AG04449 (cell line): ENCODE results near the gene SYNM.

Experiments used
- CTCF ChIA-PET: fragments of 350-600 bp; formaldehyde crosslinking; extraction: SDS; loops from one replicate; lab custom pipeline; 2021; ENCODE audit warnings: antibody characterized with exemption; lab: Yijun Ruan, JAX
- POLR2A ChIA-PET: fragments of 400-600, 350-600 bp; formaldehyde crosslinking; extraction: SDS; loops from one replicate; lab custom pipeline; 2020; ENCODE audit warnings: antibody characterized with exemption, inconsistent platforms; lab: Yijun Ruan, JAX
- DNase-seq: peaks from one replicate; pipeline ENCODE4 v3.0.0-alpha.2; 2010; ENCODE audit warnings: low read depth, low spot score
- H3K4me3 ChIP-seq: 2 replicates; pipeline ENCODE4 v1.5.1; 2011; ENCODE audit warnings: low read depth, mild to moderate bottlenecking, control low read depth, low read length
- TF ChIP-seq, protein P1 (sequence below): IDR thresholded peaks from one replicate; pipeline ENCODE4 v1.5.1; 2011; ENCODE audit warnings: mild to moderate bottlenecking, moderate library complexity, low read length, control low read depth, inconsistent platforms; ENCODE audit not compliant: insufficient read depth; ENCODE audit errors: missing control alignments

The SYNM gene

DNA sequence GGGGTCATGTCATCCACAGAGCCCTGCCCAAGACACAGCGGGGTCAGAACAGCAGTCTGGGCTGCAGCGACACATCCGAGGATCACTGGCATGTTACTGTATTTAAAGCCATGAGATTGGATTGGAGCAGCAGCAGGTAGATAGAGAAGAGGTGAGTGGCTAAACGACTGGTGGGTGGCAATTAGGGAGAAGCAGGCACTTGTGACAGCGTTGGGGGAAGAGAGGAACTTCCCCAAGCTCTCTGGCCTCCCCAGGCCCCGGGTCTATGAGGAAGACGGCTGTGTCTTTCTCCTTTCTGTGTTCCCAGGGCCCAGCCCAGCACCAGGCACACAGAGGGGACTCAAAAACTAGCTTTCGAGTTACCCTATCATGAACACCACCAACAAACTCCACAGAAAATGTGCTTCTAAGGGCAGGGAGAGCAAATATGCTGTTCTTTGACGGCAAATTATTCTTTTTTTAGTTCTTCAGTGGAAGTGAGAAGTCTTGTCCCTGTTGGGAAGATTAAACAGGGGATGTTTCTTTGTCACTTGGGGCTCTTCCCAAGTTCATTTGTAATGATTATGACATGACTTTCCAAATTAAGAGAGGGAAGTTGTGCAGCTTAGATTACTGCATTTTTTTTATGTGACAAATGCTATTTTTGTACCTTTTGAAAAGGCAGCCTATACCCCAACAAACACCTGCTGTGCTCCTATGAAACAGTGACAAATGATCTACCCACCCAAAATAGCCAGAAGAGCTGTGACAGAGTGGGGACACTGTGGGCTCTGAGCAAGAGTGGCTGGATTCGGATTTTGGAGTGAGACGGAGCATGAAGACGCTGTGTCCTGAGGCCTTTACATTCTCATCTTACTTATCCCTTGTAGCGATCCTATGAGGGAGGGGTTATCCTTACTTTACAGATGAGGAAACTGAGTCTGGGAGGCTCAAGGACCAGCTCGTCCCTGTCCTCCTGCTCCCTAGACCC lies 7.2 kb upstream of the SYNM start:
- ChIA-PET CTCF (interaction anchor here (1.3 to 9.6 kb wide), 6 partner anchors 8 to 578 kb away, joined by 5 to 356 read pairs (median 72); no protein-coding TSS in a partner anchor), POLR2A (no interaction called here)
- TF ChIP-seq, protein P1, sequence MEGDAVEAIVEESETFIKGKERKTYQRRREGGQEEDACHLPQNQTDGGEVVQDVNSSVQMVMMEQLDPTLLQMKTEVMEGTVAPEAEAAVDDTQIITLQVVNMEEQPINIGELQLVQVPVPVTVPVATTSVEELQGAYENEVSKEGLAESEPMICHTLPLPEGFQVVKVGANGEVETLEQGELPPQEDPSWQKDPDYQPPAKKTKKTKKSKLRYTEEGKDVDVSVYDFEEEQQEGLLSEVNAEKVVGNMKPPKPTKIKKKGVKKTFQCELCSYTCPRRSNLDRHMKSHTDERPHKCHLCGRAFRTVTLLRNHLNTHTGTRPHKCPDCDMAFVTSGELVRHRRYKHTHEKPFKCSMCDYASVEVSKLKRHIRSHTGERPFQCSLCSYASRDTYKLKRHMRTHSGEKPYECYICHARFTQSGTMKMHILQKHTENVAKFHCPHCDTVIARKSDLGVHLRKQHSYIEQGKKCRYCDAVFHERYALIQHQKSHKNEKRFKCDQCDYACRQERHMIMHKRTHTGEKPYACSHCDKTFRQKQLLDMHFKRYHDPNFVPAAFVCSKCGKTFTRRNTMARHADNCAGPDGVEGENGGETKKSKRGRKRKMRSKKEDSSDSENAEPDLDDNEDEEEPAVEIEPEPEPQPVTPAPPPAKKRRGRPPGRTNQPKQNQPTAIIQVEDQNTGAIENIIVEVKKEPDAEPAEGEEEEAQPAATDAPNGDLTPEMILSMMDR, result no peak
- DNase-seq, result no peak
- no peak overlapping the region for H3K4me3 ChIP-seq

DNA sequence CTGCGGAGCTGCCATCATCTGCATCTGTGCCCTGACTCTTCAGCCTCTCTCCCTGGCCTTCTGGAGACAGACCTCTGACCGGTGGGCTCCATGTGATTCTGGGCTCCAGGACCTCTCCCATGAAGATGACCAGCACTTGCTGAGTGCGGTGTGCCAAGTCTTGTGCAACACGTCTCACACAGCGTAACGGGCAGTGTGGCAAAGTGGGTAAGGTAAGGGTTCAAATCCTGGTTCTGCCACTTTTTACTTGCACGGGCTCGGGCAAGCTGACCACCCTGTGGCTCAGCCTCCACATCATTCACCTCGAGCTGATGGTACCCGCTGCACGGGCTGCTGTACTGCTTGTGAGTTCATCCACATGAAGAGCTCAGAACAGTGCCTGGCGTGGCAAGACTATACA lies 6.5 kb upstream of the SYNM start:
- CTCF ChIA-PET, result interaction anchor here (1.0 to 9.6 kb wide), 7 partner anchors 9 to 578 kb away, joined by 3 to 356 read pairs (median 36); no protein-coding TSS in a partner anchor

DNA sequence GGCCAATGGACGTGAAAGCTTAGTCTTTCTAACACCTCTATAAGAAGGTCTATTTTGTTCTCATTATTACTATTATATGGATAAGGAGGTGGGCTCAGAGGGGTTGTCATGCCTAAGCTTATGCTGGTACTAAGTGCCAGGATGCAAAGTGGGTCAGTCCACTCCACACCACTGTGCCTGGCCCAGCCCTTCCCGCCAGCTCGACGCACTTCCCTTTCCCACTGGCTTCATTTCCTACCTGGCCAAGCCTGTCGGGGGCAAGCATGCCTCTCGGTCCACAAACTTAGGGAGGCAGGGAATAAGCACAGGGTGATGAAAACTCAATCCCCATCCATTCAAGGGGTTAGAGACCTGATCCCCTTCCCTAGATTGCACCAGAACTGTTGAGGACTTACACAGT lies 5.9 kb upstream of the SYNM start:
- DNase-seq, result no peak
- ChIA-PET CTCF (interaction anchor here (1.0 to 9.6 kb wide), 7 partner anchors 9 to 579 kb away, joined by 3 to 356 read pairs (median 36); no protein-coding TSS in a partner anchor), POLR2A (no interaction called here)
- H3K4me3 ChIP-seq, result no peak overlapping the region
- TF ChIP-seq, protein P1, result no peak

More for the DNA sequence above, 6.5 kb upstream of the SYNM start:
- H3K4me3 ChIP-seq, result no peak overlapping the region
- POLR2A ChIA-PET, result no interaction called here
- no peak for DNase-seq
- TF ChIP-seq, protein P1, result no peak

DNA sequence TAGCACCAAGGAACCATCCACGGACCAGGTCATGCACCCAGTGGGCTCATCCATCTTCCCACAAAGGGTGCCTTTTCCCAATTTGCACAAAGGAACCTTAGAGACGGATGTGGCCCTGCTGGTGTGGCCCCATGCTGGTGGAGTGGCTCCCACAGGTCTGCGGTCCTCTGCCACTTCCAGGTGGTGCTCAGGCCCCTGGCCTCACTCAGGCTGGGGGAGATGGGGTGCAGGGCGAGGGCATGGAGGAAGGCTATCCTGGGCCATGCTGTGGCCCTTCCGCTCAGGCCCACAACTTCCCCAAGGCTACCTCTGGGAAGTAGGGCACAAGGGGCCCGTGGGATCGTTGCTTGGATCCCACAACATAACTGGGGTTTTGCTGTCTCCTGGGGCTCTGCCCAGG lies 5.2 kb upstream of the SYNM start:
- CTCF ChIA-PET, result interaction anchor here (1.2 to 9.6 kb wide), 15 partner anchors 10 to 659 kb away, joined by 3 to 356 read pairs (median 13); partner anchors contain the start of gene LRRC28
- DNase-seq, result no peak
- no peak overlapping the region for H3K4me3 ChIP-seq
- TF ChIP-seq, protein P1, result no peak
- POLR2A ChIA-PET, result no interaction called here

DNA sequence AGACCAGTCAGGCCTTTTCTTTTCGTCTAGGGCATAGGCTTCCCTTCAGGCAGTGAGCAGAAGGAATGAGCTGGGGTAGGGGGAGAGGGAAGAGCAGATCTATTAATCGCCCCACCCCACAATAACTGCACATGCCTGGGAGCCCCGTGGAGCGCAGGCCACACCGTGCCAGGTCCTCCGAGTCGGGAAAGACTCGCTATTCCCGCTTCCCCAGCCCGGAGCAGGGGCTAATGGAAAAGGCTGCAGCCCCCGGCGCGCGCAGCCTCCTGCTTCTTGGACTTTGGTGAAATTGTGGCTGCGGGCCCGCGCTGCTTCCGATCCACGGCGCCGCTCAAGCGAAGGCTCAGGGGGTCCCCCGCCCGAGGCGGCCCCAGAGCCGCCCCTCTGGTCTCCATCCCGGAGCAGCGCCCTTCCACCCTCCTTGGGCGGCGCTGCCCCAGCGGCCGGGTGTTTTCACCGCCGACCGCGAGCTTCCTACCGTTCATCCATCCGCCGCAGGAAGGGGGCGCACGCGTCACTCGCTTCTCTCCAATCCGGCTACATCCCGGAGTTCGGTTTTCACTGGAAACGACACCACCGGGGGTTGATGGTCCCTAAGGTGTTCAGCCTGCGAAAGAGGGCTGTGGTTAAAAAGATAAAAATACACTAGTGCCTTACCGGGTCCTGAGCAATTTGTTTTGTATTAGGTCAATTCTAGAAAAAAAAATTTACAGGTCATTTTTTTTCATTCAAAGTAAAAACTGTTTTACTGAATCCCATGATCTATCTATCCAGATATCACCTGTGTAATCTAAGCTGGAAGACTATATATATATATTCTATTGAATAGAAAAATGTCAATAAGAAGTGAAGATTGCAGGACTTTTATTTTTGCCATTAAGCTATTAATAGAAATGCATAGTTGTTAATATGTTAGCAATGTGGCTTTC lies 4.4 kb upstream of the SYNM start:
- POLR2A ChIA-PET, result interaction anchor here (0.6 kb wide), 1 partner anchor 23 kb away, joined by 4 read pairs; no protein-coding TSS in a partner anchor
- DNase-seq, result no peak
- peak overlapping the region; percentile 50 for H3K4me3 ChIP-seq
- CTCF ChIA-PET, result interaction anchor here (0.5 to 9.6 kb wide), 52 partner anchors 11 to 672 kb away, joined by 3 to 356 read pairs (median 4); partner anchors contain the start of gene LRRC28
- TF ChIP-seq, protein P1, result peak; percentile 95
